ENCODE results near the gene FNIP2. TPM values are rescaled to one million over a fixed set of nuclear protein-coding genes. Genes with fewer than 3 reads are reported as not detected.
"Not testable (repeated sequence)": the region's sequence is repeated elsewhere in the genome, so short reads cannot be mapped to it uniquely, and the experiment has no call there.

FNIP2 gene
- total and polyA plus RNA-seq, 9 donors: 8.8 to 18.5 (median 13.3) TPM

GRCh38 chr4:158877069-158877468 lies 108.2 kb downstream of the FNIP2 start:
- Histone ChIP-seq H3K9me3 (replicated peaks; ENCODE audit: control insufficient read depth, low read depth, low read length) (no peaks in the 10 kb centered on the region), H3K4me3 (ENCODE audit: low read length) (no peak overlapping the region), H3K27ac (ENCODE audit: low read length) (no peak overlapping the region), H3K27me3 (ENCODE audit: control insufficient read depth, insufficient read depth, low read length) (no peaks in the 10 kb centered on the region), H3K4me1 (ENCODE audit: control insufficient read depth, insufficient read depth, low read length) (no peaks in the 10 kb centered on the region), H3K36me3 (ENCODE audit: control insufficient read depth, insufficient read depth, low read length) (peaks cover 2% of the 10 kb centered on the region)
- 91% methylated on average over 4 of the region's 4 CpGs for WGBS (ENCODE audit: insufficient coverage)
- no peak for DNase-seq

- H3K4me1 ChIP-seq (ENCODE audit: control insufficient read depth, insufficient read depth, low read length); DNase-seq; H3K27me3 ChIP-seq (ENCODE audit: control insufficient read depth, insufficient read depth, low read length); H3K4me3 ChIP-seq (ENCODE audit: low read length); H3K36me3 ChIP-seq (ENCODE audit: control insufficient read depth, insufficient read depth, low read length); H3K9me3 ChIP-seq (replicated peaks; ENCODE audit: control insufficient read depth, low read depth, low read length); H3K27ac ChIP-seq (ENCODE audit: low read length): not testable (repeated sequence)
- 98% methylated on average over 13 of the region's 30 CpGs for WGBS (ENCODE audit: insufficient coverage)
Observed at GRCh38 chr4:158882142-158882541, 113.3 kb downstream of the FNIP2 start.

- no peak overlapping the region for H3K27ac ChIP-seq (ENCODE audit: low read length)
- H3K4me1 ChIP-seq (ENCODE audit: control insufficient read depth, insufficient read depth, low read length): no peaks in the 10 kb centered on the region
- peak; percentile 24 for DNase-seq
- no peaks in the 10 kb centered on the region for H3K9me3 ChIP-seq (replicated peaks; ENCODE audit: control insufficient read depth, low read depth, low read length)
- H3K4me3 ChIP-seq (ENCODE audit: low read length): no peak overlapping the region
- WGBS (ENCODE audit: insufficient coverage): 50% methylated on average over 2 of the region's 2 CpGs
- H3K27me3 ChIP-seq (ENCODE audit: control insufficient read depth, insufficient read depth, low read length): no peaks in the 10 kb centered on the region
- H3K36me3 ChIP-seq (ENCODE audit: control insufficient read depth, insufficient read depth, low read length): peaks cover 4% of the 10 kb centered on the region
Observed at GRCh38 chr4:158884280-158884679, 115.5 kb downstream of the FNIP2 start.

- Histone ChIP-seq H3K27ac (ENCODE audit: low read length) (no peak overlapping the region), H3K36me3 (ENCODE audit: control insufficient read depth, insufficient read depth, low read length) (peaks cover 5% of the 10 kb centered on the region), H3K4me1 (ENCODE audit: control insufficient read depth, insufficient read depth, low read length) (no peaks in the 10 kb centered on the region), H3K9me3 (replicated peaks; ENCODE audit: control insufficient read depth, low read depth, low read length) (no peaks in the 10 kb centered on the region), H3K27me3 (ENCODE audit: control insufficient read depth, insufficient read depth, low read length) (no peaks in the 10 kb centered on the region), H3K4me3 (ENCODE audit: low read length) (no peak overlapping the region)
- no peak for DNase-seq
- WGBS (ENCODE audit: insufficient coverage): 100% methylated on average over 1 of the region's 5 CpGs
Observed at GRCh38 chr4:158885564-158885963, 116.7 kb downstream of the FNIP2 start.

- DNase-seq: no peak
- Histone ChIP-seq H3K4me1 (ENCODE audit: control insufficient read depth, insufficient read depth, low read length) (no peaks in the 10 kb centered on the region), H3K36me3 (ENCODE audit: control insufficient read depth, insufficient read depth, low read length) (peaks cover 14% of the 10 kb centered on the region), H3K4me3 (ENCODE audit: low read length) (no peak overlapping the region), H3K9me3 (replicated peaks; ENCODE audit: control insufficient read depth, low read depth, low read length) (no peaks in the 10 kb centered on the region), H3K27ac (ENCODE audit: low read length) (no peak overlapping the region), H3K27me3 (ENCODE audit: control insufficient read depth, insufficient read depth, low read length) (no peaks in the 10 kb centered on the region)
- WGBS (ENCODE audit: insufficient coverage): no CpG with 5 or more reads among the region's 3 CpGs
Observed at GRCh38 chr4:158890294-158890693, 121.5 kb downstream of the FNIP2 start.

- 92% methylated on average over 2 of the region's 3 CpGs for WGBS (ENCODE audit: insufficient coverage)
- Histone ChIP-seq H3K4me1 (ENCODE audit: control insufficient read depth, insufficient read depth, low read length) (no peaks in the 10 kb centered on the region), H3K9me3 (replicated peaks; ENCODE audit: control insufficient read depth, low read depth, low read length) (no peaks in the 10 kb centered on the region), H3K4me3 (ENCODE audit: low read length) (no peak overlapping the region), H3K27ac (ENCODE audit: low read length) (no peak overlapping the region), H3K36me3 (ENCODE audit: control insufficient read depth, insufficient read depth, low read length) (peaks cover 18% of the 10 kb centered on the region), H3K27me3 (ENCODE audit: control insufficient read depth, insufficient read depth, low read length) (no peaks in the 10 kb centered on the region)
- DNase-seq: no peak
Observed at GRCh38 chr4:158891256-158891655, 122.4 kb downstream of the FNIP2 start.

- Histone ChIP-seq H3K4me1 (ENCODE audit: control insufficient read depth, insufficient read depth, low read length) (no peaks in the 10 kb centered on the region), H3K27ac (ENCODE audit: low read length) (no peak overlapping the region), H3K36me3 (ENCODE audit: control insufficient read depth, insufficient read depth, low read length) (peaks cover 14% of the 10 kb centered on the region), H3K9me3 (replicated peaks; ENCODE audit: control insufficient read depth, low read depth, low read length) (no peaks in the 10 kb centered on the region), H3K4me3 (ENCODE audit: low read length) (no peak overlapping the region), H3K27me3 (ENCODE audit: control insufficient read depth, insufficient read depth, low read length) (no peaks in the 10 kb centered on the region)
- no peak for DNase-seq
- 67% methylated on average over 1 of the region's 2 CpGs for WGBS (ENCODE audit: insufficient coverage)
Observed at GRCh38 chr4:158894826-158895225, 126.0 kb downstream of the FNIP2 start.

GRCh38 chr4:158895797-158896576 lies 127.2 kb downstream of the FNIP2 start:
- Histone ChIP-seq H3K36me3 (ENCODE audit: control insufficient read depth, insufficient read depth, low read length) (peaks cover 11% of the 10 kb centered on the region), H3K4me1 (ENCODE audit: control insufficient read depth, insufficient read depth, low read length) (no peaks in the 10 kb centered on the region)
- 79% methylated on average over 7 of the region's 14 CpGs for WGBS (ENCODE audit: insufficient coverage)

GRCh38 chr4:158896577-158897238 lies 127.9 kb downstream of the FNIP2 start:
- 100% methylated on average over 1 of the region's 11 CpGs for WGBS (ENCODE audit: insufficient coverage)
- H3K27ac ChIP-seq (ENCODE audit: low read length); H3K36me3 ChIP-seq (ENCODE audit: control insufficient read depth, insufficient read depth, low read length): not testable (repeated sequence)

More at GRCh38 chr4:158895797-158896576, 127.2 kb downstream of the FNIP2 start:
- Histone ChIP-seq H3K4me3 (ENCODE audit: low read length) (no peak overlapping the region), H3K27me3 (ENCODE audit: control insufficient read depth, insufficient read depth, low read length) (no peaks in the 10 kb centered on the region), H3K9me3 (replicated peaks; ENCODE audit: control insufficient read depth, low read depth, low read length) (no peaks in the 10 kb centered on the region), H3K27ac (ENCODE audit: low read length) (no peak overlapping the region)
- no peak for DNase-seq

GRCh38 chr4:158900408-158900807 lies 131.6 kb downstream of the FNIP2 start:
- H3K4me3 ChIP-seq (ENCODE audit: low read length); H3K36me3 ChIP-seq (ENCODE audit: control insufficient read depth, insufficient read depth, low read length); H3K27ac ChIP-seq (ENCODE audit: low read length); H3K9me3 ChIP-seq (replicated peaks; ENCODE audit: control insufficient read depth, low read depth, low read length); DNase-seq; H3K27me3 ChIP-seq (ENCODE audit: control insufficient read depth, insufficient read depth, low read length); H3K4me1 ChIP-seq (ENCODE audit: control insufficient read depth, insufficient read depth, low read length): not testable (repeated sequence)
- WGBS (ENCODE audit: insufficient coverage): no CpG with 5 or more reads among the region's 2 CpGs

More at GRCh38 chr4:158896577-158897238, 127.9 kb downstream of the FNIP2 start:
- H3K27me3 ChIP-seq (ENCODE audit: control insufficient read depth, insufficient read depth, low read length); DNase-seq; H3K4me1 ChIP-seq (ENCODE audit: control insufficient read depth, insufficient read depth, low read length); H3K4me3 ChIP-seq (ENCODE audit: low read length); H3K9me3 ChIP-seq (replicated peaks; ENCODE audit: control insufficient read depth, low read depth, low read length): not testable (repeated sequence)
